HEK293 (cell line): ENCODE measurements around the gene NR2F1-AS1.

Experiments used
- BCL11B ChIP-seq: fragments of 450-650 bp; formaldehyde crosslinking; IDR thresholded peaks from 2 replicates; pipeline ENCODE4 v1.5.1; 2016; ENCODE audit warnings: low read depth, missing biosample characterization, missing genetic modification characterization
- BCL6B ChIP-seq: fragments of 450-650 bp; formaldehyde crosslinking; IDR thresholded peaks from 2 replicates; pipeline ENCODE4 v1.5.1; 2017; ENCODE audit warnings: missing biosample characterization, missing genetic modification characterization
- GFI1B ChIP-seq: fragments of 450-650 bp; formaldehyde crosslinking; IDR thresholded peaks from 2 replicates; pipeline ENCODE4 v1.5.1; 2016; ENCODE audit warnings: missing biosample characterization, missing genetic modification characterization
- GLI4 ChIP-seq: fragments of 450-650 bp; formaldehyde crosslinking; IDR thresholded peaks from 2 replicates; pipeline ENCODE4 v1.5.1; 2016; ENCODE audit warnings: missing biosample characterization, missing genetic modification characterization
- KLF17 ChIP-seq: fragments of 450-650 bp; formaldehyde crosslinking; IDR thresholded peaks from 2 replicates; pipeline ENCODE4 v1.5.1; 2016; ENCODE audit warnings: missing biosample characterization, missing genetic modification characterization
- KLF8 ChIP-seq: fragments of 450-650 bp; formaldehyde crosslinking; IDR thresholded peaks from 2 replicates; pipeline ENCODE4 v1.5.1; 2016; ENCODE audit warnings: missing biosample characterization, missing genetic modification characterization
- KLF9 ChIP-seq: fragments of 450-650 bp; formaldehyde crosslinking; IDR thresholded peaks from 2 replicates; pipeline ENCODE4 v1.5.1; 2016; ENCODE audit warnings: missing biosample characterization, missing genetic modification characterization, low read depth
- REPIN1 ChIP-seq: fragments of 450-650 bp; formaldehyde crosslinking; IDR thresholded peaks from 2 replicates; pipeline ENCODE4 v1.5.1; 2017; ENCODE audit warnings: missing biosample characterization, missing genetic modification characterization, low read depth
- ZBTB6 ChIP-seq: fragments of 450-650 bp; formaldehyde crosslinking; IDR thresholded peaks from 2 replicates; pipeline ENCODE4 v1.5.1; 2017; ENCODE audit warnings: missing biosample characterization, missing genetic modification characterization
- ZBTB7A ChIP-seq: fragments of 450-650 bp; formaldehyde crosslinking; IDR thresholded peaks from 2 replicates; pipeline ENCODE4 v1.5.1; 2016; ENCODE audit warnings: low read depth, missing biosample characterization, missing genetic modification characterization
- ZFP3 ChIP-seq: fragments of 450-650 bp; formaldehyde crosslinking; IDR thresholded peaks from 2 replicates; pipeline ENCODE4 v1.5.1; 2016; ENCODE audit warnings: low read depth, missing biosample characterization, missing genetic modification characterization
- ZFP69B ChIP-seq: fragments of 450-650 bp; formaldehyde crosslinking; IDR thresholded peaks from 2 replicates; pipeline ENCODE4 v1.5.1; 2016; ENCODE audit warnings: missing biosample characterization, missing genetic modification characterization
- ZNF10 ChIP-seq: fragments of 450-650 bp; formaldehyde crosslinking; IDR thresholded peaks from 2 replicates; pipeline ENCODE4 v1.5.1; 2017; ENCODE audit warnings: missing biosample characterization, missing genetic modification characterization
- ZNF169 ChIP-seq: fragments of 450-650 bp; formaldehyde crosslinking; IDR thresholded peaks from 2 replicates; pipeline ENCODE4 v1.5.1; 2016; ENCODE audit warnings: missing biosample characterization, missing genetic modification characterization
- ZNF19 ChIP-seq: fragments of 450-650 bp; formaldehyde crosslinking; IDR thresholded peaks from 2 replicates; pipeline ENCODE4; 2016; ENCODE audit warnings: missing biosample characterization, missing genetic modification characterization, low read depth
- ZNF214 ChIP-seq: fragments of 450-650 bp; formaldehyde crosslinking; IDR thresholded peaks from 2 replicates; pipeline ENCODE4 v1.5.1; 2017; ENCODE audit warnings: missing biosample characterization, mild to moderate bottlenecking, missing genetic modification characterization, borderline replicate concordance
- ZNF221 ChIP-seq: fragments of 450-650 bp; formaldehyde crosslinking; IDR thresholded peaks from 2 replicates; pipeline ENCODE4 v1.5.1; 2017; ENCODE audit warnings: missing biosample characterization, missing genetic modification characterization, borderline replicate concordance
- ZNF26 ChIP-seq: fragments of 450-650 bp; formaldehyde crosslinking; IDR thresholded peaks from 2 replicates; pipeline ENCODE4 v1.5.1; 2016; ENCODE audit warnings: missing biosample characterization, missing genetic modification characterization
- ZNF280D ChIP-seq: fragments of 450-650 bp; formaldehyde crosslinking; IDR thresholded peaks from 2 replicates; pipeline ENCODE4 v1.5.1; 2016; ENCODE audit warnings: missing biosample characterization, missing genetic modification characterization
- ZNF488 ChIP-seq: fragments of 450-650 bp; formaldehyde crosslinking; IDR thresholded peaks from 2 replicates; pipeline ENCODE4 v1.5.1; 2016; ENCODE audit warnings: missing biosample characterization, missing genetic modification characterization
- ZNF521 ChIP-seq: fragments of 450-650 bp; formaldehyde crosslinking; IDR thresholded peaks from 2 replicates; pipeline ENCODE4 v1.5.1; 2017; ENCODE audit warnings: missing biosample characterization, mild to moderate bottlenecking, missing genetic modification characterization
- ZNF596 ChIP-seq: fragments of 450-650 bp; IDR thresholded peaks from 2 replicates; pipeline ENCODE4 v1.5.0; 2018; ENCODE audit warnings: missing biosample characterization, mild to moderate bottlenecking, missing genetic modification characterization, moderate library complexity
- ZNF610 ChIP-seq: fragments of 450-650 bp; formaldehyde crosslinking; IDR thresholded peaks from 2 replicates; pipeline ENCODE4 v1.5.1; 2016; ENCODE audit warnings: missing biosample characterization, missing genetic modification characterization, borderline replicate concordance
- ZNF621 ChIP-seq: fragments of 450-650 bp; formaldehyde crosslinking; IDR thresholded peaks from 2 replicates; pipeline ENCODE4 v1.5.1; 2017; ENCODE audit warnings: missing biosample characterization, missing genetic modification characterization
- ZNF704 ChIP-seq: fragments of 450-650 bp; formaldehyde crosslinking; IDR thresholded peaks from 2 replicates; pipeline ENCODE4 v1.5.1; 2016; ENCODE audit warnings: missing biosample characterization, missing genetic modification characterization
- ZNF768 ChIP-seq: fragments of 450-650 bp; formaldehyde crosslinking; IDR thresholded peaks from 2 replicates; pipeline ENCODE4 v1.5.1; 2018; ENCODE audit warnings: missing biosample characterization, mild to moderate bottlenecking, missing genetic modification characterization
- ZSCAN5A ChIP-seq: fragments of 450-650 bp; formaldehyde crosslinking; IDR thresholded peaks from 2 replicates; pipeline ENCODE4 v1.5.1; 2016; ENCODE audit warnings: missing biosample characterization, missing genetic modification characterization
- ZXDB ChIP-seq: fragments of 450-650 bp; formaldehyde crosslinking; IDR thresholded peaks from 2 replicates; pipeline ENCODE4 v1.5.1; 2016; ENCODE audit warnings: missing biosample characterization, missing genetic modification characterization

Gene NR2F1-AS1

GRCh38 chr5:93607367-93608258, 26.6 kb upstream of the NR2F1-AS1 start (continued):
- TF ChIP-seq ZNF488 (tag by site-specific recombination) (no peak), ZNF221 (tag by site-specific recombination) (no peak), ZNF169 (tag by site-specific recombination) (no peak), ZFP3 (no peak), ZNF768 (no peak), REPIN1 (tag by site-specific recombination) (no peak), ZXDB (no peak), ZBTB7A (tag by site-specific recombination) (no peak), ZNF10 (tag by site-specific recombination) (no peak), ZFP69B (0 out of 2 replicates have a peak, but pooled peaks have one; percentile 44), ZNF214 (tag by site-specific recombination) (no peak), ZBTB6 (no peak), ZNF704 (tag by site-specific recombination) (no peak), KLF8 (tag by site-specific recombination) (no peak), GLI4 (tag by site-specific recombination) (no peak), KLF17 (tag by site-specific recombination) (no peak), GFI1B (tag by site-specific recombination) (no peak), ZNF521 (tag by site-specific recombination) (no peak), ZNF621 (tag by site-specific recombination) (no peak), ZNF19 (tag by site-specific recombination) (no peak), ZNF26 (tag by site-specific recombination) (no peak), ZNF596 (tag by site-specific recombination) (0 out of 2 replicates have a peak, but pooled peaks have one; percentile 17), ZNF610 (tag by site-specific recombination) (no peak), ZNF280D (no peak), BCL11B (tag by site-specific recombination) (no peak), ZSCAN5A (tag by site-specific recombination) (no peak), KLF9 (tag by site-specific recombination) (no peak), BCL6B (tag by site-specific recombination) (no peak)
